ENCODE measurements around the gene SPATC1L.
"Not testable (repeated sequence)": the region's sequence is repeated elsewhere in the genome, so short reads cannot be mapped to it uniquely, and the experiment has no call there.

SPATC1L gene

DNA sequence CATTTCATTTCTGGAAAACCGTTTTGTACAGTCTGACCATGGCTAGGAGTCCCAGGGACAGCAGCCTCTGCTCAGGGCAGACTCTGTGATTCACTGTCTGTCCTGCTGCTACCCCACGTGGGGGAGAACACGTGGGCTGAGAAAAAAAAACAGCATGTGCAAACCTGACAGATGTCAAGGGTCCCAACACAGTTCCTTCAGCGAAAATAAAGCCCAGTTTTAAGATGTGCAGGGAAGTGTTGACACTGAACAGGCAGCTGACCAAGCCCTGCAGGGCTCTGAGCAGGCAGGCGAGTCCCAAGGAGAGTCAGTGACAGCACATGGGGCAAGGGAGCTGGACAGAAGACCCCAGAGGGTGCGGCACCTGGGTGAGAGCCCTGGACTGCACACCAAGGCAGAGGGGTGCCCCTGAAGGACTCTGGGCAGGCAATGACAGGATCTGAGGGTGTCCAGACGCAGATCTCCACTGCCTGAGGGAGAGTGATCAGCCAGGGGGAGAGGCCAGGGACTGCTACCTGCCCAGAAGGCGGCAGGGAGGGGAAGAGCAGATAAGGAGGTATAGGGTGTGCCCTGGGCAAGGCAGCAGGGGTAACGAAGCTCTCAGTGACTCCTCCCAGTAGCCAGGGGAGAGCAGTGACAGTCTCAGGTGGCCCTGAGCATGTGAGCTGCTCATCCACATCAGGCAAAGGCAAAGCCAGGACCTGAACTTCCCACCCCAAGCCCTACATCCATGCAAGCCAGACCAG is 5.1 kb upstream of the SPATC1L start:
- TF ChIP-seq, protein P1, sequence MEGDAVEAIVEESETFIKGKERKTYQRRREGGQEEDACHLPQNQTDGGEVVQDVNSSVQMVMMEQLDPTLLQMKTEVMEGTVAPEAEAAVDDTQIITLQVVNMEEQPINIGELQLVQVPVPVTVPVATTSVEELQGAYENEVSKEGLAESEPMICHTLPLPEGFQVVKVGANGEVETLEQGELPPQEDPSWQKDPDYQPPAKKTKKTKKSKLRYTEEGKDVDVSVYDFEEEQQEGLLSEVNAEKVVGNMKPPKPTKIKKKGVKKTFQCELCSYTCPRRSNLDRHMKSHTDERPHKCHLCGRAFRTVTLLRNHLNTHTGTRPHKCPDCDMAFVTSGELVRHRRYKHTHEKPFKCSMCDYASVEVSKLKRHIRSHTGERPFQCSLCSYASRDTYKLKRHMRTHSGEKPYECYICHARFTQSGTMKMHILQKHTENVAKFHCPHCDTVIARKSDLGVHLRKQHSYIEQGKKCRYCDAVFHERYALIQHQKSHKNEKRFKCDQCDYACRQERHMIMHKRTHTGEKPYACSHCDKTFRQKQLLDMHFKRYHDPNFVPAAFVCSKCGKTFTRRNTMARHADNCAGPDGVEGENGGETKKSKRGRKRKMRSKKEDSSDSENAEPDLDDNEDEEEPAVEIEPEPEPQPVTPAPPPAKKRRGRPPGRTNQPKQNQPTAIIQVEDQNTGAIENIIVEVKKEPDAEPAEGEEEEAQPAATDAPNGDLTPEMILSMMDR (conservative IDR thresholded peaks at IDR 0.05; ENCODE audit: low read length), result no peak
- no peak overlapping the region for H3K4me3 ChIP-seq (ENCODE audit: low read length)
- DNase-seq (ENCODE audit: low read depth), result peak; percentile 45

DNA sequence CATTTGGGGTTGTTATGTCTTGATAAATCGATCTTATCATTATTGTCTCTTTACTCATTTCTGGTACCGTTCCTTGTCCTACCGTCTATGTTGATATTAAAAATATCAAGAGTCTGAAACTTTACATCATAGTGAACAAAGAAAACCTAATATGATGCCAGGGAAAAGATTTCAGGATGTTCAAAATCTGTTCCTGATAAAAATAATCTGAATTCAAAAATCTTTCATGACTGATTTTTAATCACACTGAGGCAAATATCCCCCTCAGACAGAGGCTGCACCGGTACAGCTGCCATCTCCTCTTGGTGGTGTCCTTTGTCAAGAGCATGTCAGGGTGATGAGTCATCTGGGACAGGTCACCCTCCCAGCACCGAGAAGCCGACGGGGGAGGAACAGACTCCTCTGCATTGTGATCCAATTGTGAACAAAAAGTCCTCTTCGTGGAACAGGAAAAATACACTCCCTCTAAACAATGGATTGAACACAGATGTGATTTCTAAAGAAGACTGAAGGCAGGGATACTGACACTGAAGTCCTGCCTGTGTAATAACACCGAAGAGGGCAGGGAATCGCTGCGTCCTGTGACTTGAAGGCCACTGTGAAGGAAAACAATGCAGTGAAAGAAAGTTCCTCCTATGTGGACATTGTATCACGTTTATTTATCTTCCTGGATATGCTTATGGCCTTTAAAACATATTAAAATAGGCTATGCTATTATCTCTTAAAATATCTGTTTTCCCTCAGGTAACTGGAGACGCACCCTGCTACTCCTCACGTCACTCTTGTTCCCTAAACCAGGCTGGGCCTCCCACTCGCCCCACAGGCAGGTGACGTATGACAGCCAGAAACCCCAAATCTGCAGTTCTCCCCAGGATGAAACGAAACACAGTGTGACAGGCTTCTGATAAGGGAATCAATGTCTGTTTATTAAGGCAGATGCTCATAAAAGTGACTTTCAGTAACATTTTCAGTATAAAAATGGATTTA is 4.3 kb upstream of the SPATC1L start:
- TF ChIP-seq, protein P1 (conservative IDR thresholded peaks at IDR 0.05; ENCODE audit: low read length), result no peak; the same call in 1 of the 2 replicates
- peak; percentile 67 for DNase-seq (ENCODE audit: low read depth)
- H3K4me3 ChIP-seq (ENCODE audit: low read length), result no peak overlapping the region

DNA sequence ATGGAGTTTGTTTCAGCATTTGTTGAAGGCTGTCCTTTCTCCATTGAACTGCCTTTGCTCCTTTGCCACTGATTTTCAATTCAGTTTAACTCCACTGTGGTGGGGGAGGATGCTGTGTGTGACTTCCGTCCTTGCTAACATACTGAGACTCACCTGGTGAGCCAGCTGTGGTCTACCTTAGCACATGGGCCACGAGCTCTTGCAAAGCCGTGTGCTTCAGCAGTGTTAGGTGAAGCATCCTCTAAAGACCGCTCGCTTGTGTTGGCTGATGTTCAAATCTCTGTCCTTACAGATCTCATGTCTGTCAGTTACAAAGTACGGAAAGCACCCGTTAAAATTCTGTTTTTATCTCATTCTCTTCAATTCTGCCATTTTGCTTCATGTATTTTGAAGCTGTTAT is 3.6 kb upstream of the SPATC1L start:
- no peak overlapping the region for H3K4me3 ChIP-seq (ENCODE audit: low read length)
- TF ChIP-seq, protein P1 (conservative IDR thresholded peaks at IDR 0.05; ENCODE audit: low read length), result no peak
- DNase-seq (ENCODE audit: low read depth), result no peak

DNA sequence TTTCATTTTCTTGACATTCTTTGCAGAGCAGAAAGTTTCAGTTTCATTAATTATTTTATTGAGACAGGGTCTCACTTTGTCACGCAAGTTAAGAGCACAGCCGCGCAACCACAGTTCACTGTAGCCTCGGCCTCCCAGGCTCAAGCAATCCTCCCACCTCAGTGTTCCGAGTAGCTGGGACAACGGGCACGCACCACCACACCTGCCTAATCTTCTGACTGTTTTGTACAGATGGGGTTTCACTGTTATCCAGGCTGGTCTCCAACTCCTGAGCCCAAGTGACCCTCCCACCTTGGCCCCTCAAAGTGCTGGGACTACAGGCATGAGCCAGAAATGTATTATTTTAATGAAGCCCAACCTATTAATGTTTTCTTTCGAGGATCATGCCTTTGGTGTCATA is 3.0 kb upstream of the SPATC1L start:
- TF ChIP-seq, protein P1 (conservative IDR thresholded peaks at IDR 0.05; ENCODE audit: low read length), result no peak
- H3K4me3 ChIP-seq (ENCODE audit: low read length), result no peak overlapping the region
- no peak for DNase-seq (ENCODE audit: low read depth)

DNA sequence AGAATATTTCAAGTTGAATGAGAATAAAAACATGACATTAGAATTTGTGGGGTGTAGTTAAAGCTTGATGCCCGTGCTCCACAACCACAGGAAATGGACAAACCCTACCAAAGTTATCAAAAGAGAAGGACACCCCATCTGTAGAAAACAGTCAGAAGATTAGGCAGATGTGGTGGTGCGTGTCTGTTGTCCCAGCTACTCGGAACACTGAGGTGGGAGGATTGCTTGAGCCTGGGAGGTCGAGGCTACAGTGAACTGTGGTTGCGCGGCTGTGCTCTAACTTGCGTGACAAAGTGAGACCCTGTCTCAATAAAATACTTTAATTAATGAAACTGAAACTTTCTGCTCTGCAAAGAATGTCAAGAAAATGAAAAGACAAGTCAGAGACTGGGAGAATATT is 1.5 kb upstream of the SPATC1L start:
- DNase-seq (ENCODE audit: low read depth), result no peak

DNA sequence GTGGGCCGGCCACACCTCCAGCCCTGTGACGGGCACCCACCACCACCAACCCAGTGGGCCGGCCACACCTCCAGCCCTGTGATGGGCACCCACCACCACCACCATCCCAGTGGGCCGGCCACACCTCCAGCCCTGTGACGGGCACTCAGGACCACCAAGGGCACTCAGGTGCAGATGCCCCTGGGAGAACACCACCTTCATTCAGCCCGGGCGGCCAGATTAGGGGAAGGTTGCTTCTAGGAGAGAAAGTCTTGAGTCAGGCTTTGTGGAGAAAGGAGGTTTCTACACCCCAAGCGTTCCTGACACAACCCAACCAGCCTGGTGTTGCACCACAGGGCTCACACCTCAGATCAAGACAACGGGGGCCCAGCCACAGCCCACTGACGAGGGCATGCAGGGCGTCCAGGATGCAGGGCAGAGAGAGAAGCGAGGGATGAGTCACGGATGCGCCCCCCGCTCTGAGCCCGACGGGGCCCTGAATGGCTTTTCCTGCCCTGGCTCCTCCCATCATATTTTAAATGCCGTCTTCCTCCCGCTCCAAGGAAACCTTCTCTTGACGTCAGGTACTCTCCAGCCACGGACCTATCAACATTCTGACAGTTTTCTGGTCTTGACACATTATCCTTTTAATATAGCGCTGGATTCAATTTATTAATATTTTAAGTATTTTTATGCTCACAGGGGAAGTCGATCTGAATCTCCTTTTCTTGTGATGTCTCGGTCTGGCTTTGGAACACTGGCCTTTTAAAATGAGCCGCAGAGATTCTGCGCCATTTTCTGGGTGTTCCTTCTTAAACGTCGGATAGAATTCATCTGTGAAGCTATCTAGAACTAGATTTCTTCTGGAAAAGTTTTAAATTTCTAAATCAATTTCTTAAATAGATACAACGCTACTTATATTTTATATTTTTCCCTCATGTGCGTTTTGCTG is 631 bp upstream of the SPATC1L start:
- TF ChIP-seq, protein P1 (conservative IDR thresholded peaks at IDR 0.05; ENCODE audit: low read length), result no peak
- DNase-seq (ENCODE audit: low read depth), result peak; percentile 85
- peak overlapping the region; percentile 57 for H3K4me3 ChIP-seq (ENCODE audit: low read length)

More for the DNA sequence above, 1.5 kb upstream of the SPATC1L start:
- TF ChIP-seq, protein P1 (conservative IDR thresholded peaks at IDR 0.05; ENCODE audit: low read length), result no peak
- no peak overlapping the region for H3K4me3 ChIP-seq (ENCODE audit: low read length)

DNA sequence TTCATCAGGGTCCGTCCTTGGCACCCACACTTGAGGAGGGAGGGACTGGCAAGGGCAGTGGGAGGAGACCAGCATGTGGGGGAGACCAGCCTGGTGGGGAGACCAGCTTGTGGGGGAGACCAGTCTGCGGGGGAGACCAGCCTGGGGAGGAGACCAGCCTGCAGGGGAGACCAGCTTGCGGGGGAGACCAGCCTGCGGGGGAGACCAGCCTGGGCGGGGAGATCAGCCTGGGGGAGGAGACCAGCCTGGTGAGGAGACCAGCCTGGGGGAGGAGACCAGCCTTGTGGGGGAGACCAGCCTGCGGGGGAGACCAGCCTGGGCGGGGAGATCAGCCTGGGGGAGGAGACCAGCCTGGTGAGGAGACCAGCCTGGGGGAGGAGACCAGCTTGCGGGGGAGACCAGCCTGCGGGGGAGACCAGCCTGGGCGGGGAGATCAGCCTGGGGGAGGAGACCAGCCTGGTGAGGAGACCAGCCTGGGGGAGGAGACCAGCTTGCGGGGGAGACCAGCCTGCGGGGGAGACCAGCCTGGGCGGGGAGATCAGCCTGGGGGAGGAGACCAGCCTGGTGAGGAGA is 836 bp downstream of the SPATC1L start:
- not testable (repeated sequence) for DNase-seq (ENCODE audit: low read depth)
- peak overlapping the region; percentile 72 for H3K4me3 ChIP-seq (ENCODE audit: low read length)
